Fibroblast of pulmonary artery (primary cell): Measurements from ENCODE around the gene RSRC1.
A peak's percentile ranks its signal among the peaks of the same experiment; 100 is the strongest.

ENCODE experiments used
- DNase-seq: peaks from one replicate; pipeline ENCODE4 v3.0.0-alpha.2; 2010; ENCODE audit warnings: low read depth
- H3K4me3 ChIP-seq: replicated peaks from 2 replicates; pipeline ENCODE4 v1.5.1; 2011; ENCODE audit warnings: low read depth, mild to moderate bottlenecking, control low read depth, low read length, moderate library complexity
- TF ChIP-seq, protein P1 (sequence below): IDR thresholded peaks from 2 replicates; pipeline ENCODE4 v1.5.1; 2011; ENCODE audit warnings: mild to moderate bottlenecking, control low read depth, low read length, inconsistent platforms; ENCODE audit errors: missing control alignments

The RSRC1 gene

DNA sequence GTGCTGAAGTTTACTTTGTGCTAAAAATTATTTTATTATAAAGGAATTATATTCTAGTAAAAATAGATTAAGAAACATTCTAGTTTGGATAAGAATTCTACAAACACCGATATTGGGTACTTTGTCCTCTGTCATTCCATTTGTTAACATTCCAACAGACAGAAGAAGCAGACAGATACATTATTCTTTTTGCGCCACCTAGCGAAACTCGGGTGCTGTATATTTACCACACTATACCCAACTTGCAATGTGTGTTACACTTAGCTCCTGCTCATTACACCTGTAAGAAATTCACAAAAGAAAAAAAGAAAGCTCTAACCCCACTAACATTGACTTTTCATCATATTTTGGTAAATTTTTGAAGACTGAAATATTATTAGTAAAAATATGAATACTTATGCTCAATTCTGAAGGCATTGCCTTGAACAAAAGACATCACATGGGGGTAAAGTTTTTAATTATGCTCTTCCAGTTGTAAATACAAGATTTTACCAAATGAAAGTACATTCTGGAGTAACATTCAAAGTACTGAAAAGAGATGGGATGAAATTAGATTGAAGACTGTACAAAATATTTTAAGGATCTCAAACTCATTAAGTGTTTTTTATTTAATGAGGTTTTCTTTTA, 324.6 kb downstream of the RSRC1 start:
- no peak overlapping the region for H3K4me3 ChIP-seq
- TF ChIP-seq, protein P1, sequence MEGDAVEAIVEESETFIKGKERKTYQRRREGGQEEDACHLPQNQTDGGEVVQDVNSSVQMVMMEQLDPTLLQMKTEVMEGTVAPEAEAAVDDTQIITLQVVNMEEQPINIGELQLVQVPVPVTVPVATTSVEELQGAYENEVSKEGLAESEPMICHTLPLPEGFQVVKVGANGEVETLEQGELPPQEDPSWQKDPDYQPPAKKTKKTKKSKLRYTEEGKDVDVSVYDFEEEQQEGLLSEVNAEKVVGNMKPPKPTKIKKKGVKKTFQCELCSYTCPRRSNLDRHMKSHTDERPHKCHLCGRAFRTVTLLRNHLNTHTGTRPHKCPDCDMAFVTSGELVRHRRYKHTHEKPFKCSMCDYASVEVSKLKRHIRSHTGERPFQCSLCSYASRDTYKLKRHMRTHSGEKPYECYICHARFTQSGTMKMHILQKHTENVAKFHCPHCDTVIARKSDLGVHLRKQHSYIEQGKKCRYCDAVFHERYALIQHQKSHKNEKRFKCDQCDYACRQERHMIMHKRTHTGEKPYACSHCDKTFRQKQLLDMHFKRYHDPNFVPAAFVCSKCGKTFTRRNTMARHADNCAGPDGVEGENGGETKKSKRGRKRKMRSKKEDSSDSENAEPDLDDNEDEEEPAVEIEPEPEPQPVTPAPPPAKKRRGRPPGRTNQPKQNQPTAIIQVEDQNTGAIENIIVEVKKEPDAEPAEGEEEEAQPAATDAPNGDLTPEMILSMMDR: peak; percentile 79
- peak; percentile 83 for DNase-seq

DNA sequence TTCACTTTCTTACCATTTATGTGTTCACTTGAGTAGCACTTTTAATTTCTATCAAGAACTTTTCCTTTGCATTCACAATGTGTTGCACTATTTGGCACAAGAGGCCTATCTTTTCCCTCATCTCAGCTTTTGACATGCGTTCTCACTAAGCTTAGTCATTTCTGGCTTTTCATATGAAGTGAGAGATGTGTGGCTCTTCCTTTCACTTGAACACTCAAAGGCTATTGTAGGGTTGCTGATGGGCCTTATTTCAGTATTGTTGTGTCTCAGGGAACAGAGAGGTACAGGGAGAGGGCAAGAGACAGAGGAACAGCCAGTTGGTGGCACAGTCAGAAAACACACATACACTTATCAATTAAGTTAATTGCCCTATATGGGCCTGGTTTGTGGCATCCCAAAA, 333.7 kb downstream of the RSRC1 start:
- no peak overlapping the region for H3K4me3 ChIP-seq
- TF ChIP-seq, protein P1: no peak
- no peak for DNase-seq

DNA sequence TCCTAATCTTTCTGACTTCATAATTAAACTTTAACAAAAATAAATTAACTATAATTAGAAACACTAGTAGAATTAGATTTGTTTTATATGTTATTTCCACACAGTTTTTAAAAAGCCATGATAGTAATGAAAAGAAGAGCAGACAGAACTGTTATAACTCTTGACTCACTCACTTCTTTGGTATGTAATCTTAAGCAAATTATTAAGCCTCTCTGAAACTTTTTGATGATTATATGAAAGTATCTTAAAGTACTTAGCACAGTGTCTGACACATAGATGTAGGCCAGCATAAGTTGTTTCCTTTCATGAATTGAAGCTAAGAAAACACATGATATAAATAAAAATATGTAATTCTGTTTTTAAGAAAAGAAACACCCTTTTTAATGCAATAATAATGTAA, 337.5 kb downstream of the RSRC1 start:
- no peak overlapping the region for H3K4me3 ChIP-seq
- DNase-seq: no peak
- TF ChIP-seq, protein P1: no peak

DNA sequence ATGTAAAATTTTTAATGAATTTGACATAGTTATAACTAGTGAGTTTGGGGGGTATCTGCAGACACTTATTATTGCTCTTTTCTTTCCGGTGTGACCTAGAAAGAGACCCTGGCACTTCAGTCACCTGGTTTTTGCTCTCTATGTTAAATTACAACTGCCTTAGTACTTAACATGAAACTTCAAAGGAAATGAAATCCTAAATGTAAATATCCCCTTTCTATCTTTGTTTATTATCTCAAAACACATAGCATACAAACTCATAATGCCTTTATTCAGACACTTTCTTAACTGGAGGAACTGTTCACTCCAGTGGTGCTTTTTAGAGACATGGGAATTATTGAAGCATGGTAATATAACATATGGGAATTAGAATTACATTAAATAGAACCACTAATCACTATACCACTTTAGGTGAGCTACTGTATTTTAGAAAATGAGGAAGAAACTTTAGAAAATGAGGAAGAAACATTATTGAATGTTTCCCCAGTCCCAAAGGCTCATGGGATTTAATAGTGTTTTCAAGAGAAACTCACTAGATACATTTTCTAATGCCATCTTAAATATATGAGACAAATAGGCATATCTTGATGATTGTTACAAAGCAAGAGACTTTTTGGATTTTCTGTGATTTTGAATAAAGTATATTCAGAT, 341.6 kb downstream of the RSRC1 start:
- DNase-seq: no peak
- TF ChIP-seq, protein P1: no peak

DNA sequence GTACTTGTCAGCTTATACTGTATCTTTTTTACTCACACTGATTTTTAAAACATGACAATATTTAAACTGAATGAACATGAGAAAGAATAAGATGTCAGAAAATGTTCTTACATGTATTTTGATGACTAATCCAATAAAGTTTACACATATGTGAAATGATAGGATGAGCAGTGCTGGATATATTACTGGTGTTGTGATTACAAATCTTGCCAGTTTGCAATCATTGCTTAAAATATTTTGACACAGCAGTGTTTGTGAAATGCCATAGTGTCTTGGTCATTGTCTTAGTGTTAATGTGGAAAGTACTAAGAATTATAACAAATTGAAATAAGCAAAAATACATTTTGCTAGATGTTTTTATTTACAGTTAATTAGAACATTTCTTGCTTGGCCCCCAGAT, 342.4 kb downstream of the RSRC1 start:
- TF ChIP-seq, protein P1: no peak
- no peak overlapping the region for H3K4me3 ChIP-seq
- no peak for DNase-seq

More for the DNA sequence above, 341.6 kb downstream of the RSRC1 start:
- no peak overlapping the region for H3K4me3 ChIP-seq

DNA sequence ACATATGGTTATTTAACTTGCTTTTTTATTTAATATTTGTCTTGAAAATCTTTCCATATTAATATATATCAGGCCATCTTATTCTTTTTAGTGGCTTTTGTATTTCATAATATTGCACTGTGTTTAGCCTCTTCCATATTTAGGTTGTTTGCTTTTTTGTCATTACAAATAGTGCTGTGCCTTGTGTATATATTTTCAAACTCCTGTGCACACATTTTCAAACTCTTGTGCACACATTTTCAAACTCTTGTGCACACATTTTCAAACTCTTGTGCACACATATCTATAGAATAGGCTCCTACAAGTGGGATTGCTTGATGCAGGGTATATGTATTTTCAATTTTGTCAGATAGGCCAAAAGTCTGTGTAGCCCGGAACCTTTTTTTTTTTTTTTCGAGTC, 343.1 kb downstream of the RSRC1 start:
- TF ChIP-seq, protein P1: no peak
- no peak overlapping the region for H3K4me3 ChIP-seq
- no peak for DNase-seq

DNA sequence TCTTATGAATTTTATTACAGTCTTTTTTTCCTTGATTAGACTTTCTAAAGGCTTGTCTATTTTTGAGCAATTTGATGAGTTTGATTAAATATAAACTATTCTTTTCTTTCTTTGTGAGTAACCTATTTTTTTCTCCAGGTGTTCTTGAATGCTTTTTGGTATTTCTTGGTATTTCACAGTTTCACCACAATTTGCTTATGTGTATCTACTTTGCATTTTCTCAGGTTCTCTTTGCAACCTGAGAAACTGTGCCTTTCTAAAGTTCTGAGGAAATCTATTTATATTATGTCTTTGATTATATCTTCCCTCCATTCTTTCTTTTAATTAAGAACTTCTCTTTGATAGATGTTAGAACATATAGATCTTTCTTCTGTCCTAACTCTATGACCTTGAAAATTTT, 344.0 kb downstream of the RSRC1 start:
- no peak for DNase-seq
- H3K4me3 ChIP-seq: no peak overlapping the region
- TF ChIP-seq, protein P1: no peak
